GM10248 (cell line): ENCODE results near the gene EPS8L1.
A peak's percentile ranks its signal among the peaks of the same experiment; 100 is the strongest.

Experiments used
- CTCF ChIA-PET: fragments of 300-600 bp; sonication (Branson Sonifier 250); formaldehyde crosslinking; extraction: SDS; loops from one replicate; lab custom pipeline; 2021; ENCODE audit warnings: antibody characterized with exemption; lab: Yijun Ruan, JAX
- POLR2A ChIA-PET: fragments of 350-650 bp; sonication (Branson Sonifier 250); formaldehyde crosslinking; extraction: SDS; loops from one replicate; lab custom pipeline; 2020; ENCODE audit warnings: antibody characterized with exemption; lab: Yijun Ruan, JAX
- DNase-seq: peaks from one replicate; pipeline ENCODE4 v3.0.0; 2012; ENCODE audit errors: extremely low spot score
- TF ChIP-seq, protein P1 (sequence below): IDR thresholded peaks from 2 replicates; pipeline ENCODE4 v1.5.1; 2012; ENCODE audit warnings: mild to moderate bottlenecking, low read depth; ENCODE audit errors: extremely low read depth, missing control alignments, control extremely low read depth

Gene EPS8L1

DNA sequence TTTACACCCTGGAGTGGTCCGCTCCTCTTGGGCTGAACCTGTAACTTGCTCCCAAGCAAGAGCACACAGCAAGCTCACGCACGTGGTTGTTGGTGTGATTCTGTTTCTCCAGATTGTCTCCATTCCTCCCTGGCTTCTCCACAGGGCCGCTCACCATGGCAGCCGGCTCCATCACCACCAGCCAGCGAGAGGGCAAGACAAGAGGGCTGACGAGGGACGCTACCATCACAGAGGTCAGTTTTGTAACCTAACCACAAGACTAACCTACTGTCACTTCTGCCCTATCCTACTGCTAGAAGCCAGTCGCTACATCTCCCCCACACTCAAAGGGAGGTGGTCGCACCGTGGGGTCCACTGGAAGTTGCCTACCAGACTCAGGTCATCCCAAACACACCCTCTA lies 33.0 kb upstream of the EPS8L1 start:
- TF ChIP-seq, protein P1, sequence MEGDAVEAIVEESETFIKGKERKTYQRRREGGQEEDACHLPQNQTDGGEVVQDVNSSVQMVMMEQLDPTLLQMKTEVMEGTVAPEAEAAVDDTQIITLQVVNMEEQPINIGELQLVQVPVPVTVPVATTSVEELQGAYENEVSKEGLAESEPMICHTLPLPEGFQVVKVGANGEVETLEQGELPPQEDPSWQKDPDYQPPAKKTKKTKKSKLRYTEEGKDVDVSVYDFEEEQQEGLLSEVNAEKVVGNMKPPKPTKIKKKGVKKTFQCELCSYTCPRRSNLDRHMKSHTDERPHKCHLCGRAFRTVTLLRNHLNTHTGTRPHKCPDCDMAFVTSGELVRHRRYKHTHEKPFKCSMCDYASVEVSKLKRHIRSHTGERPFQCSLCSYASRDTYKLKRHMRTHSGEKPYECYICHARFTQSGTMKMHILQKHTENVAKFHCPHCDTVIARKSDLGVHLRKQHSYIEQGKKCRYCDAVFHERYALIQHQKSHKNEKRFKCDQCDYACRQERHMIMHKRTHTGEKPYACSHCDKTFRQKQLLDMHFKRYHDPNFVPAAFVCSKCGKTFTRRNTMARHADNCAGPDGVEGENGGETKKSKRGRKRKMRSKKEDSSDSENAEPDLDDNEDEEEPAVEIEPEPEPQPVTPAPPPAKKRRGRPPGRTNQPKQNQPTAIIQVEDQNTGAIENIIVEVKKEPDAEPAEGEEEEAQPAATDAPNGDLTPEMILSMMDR: no peak
- ChIA-PET CTCF (no interaction called here), POLR2A (no interaction called here)
- DNase-seq: no peak

DNA sequence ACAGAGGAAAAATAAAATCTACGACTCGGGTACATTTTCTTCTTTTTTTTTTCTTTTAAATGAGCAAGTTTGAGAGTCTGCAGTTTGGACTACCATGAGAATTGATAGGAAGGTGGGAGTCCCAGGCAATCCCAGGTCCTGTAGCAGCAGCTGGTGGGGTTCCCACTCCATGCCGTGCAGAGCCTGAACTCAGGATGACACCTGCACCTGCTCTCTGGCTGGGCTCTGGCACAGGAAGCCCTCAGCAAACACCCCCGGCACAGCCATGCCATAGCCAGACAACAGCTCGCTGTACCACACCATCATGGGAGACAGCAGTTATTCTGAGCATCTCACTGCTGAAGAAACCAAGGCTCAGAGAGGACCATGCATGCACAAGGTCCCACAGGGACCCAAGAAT lies 31.4 kb upstream of the EPS8L1 start:
- CTCF ChIA-PET: no interaction called here
- TF ChIP-seq, protein P1: no peak
- DNase-seq: no peak
- POLR2A ChIA-PET: no interaction called here

DNA sequence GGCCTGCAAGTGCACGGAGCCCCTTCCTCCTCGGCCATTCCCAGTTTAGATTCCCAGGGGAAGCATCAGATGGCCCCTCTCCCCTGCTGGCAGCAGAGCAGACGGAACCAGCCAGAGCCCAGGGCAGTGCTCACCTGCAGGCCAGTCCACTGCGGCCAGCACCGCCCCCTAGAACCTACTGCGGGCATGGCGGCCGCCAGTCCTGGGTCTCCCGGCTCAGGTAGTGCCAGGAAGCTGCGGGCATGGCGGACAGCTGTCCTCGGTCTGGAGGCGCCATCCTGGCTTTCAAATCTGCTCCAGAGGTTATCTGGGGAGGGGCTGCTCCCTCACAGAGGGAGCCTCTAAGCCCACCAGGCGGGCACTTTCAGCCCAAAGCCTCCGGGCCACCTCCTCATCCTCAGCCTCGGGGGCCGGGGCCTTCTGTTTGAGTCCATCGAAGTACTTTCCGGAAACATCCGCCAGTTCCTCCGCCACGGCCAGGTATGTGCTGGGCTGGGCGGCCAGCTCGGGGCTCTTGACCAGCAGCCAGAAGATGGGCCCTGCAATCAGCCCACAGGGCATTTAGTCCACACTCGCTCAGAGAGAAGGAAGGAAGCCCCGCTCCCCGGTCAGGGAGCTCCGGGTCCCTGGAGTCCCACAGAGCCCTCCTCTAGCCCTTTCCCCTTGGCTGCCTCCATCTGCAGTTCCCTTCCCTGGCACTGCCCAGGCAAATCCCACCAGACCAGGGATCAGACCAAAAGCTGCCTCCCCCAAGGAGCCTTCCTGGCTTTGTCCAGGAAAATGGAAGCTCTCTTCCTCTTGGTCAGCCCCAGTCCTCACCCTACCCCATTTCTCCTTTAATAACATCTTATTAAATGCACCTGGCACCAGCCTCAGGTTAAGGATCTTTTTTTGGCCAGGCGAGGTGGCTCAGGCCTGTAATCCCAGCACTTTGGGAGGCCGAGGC lies 30.6 kb upstream of the EPS8L1 start:
- POLR2A ChIA-PET: no interaction called here
- peak; percentile 6 for DNase-seq
- TF ChIP-seq, protein P1: no peak
- CTCF ChIA-PET: no interaction called here

- CTCF ChIA-PET: interaction anchor here (0.8 kb wide), 1 partner anchor 19 kb away, joined by 3 read pairs; no protein-coding TSS in a partner anchor
- no peak for DNase-seq
- TF ChIP-seq, protein P1: no peak
- POLR2A ChIA-PET: no interaction called here
These were observed 28.6 kb upstream of the EPS8L1 start for GRCh38 chr19:55046975-55047622.

- ChIA-PET POLR2A (no interaction called here), CTCF (no interaction called here)
- no peak for DNase-seq
- TF ChIP-seq, protein P1: no peak
These were observed 27.7 kb upstream of the EPS8L1 start for GRCh38 chr19:55047951-55048350.

DNA sequence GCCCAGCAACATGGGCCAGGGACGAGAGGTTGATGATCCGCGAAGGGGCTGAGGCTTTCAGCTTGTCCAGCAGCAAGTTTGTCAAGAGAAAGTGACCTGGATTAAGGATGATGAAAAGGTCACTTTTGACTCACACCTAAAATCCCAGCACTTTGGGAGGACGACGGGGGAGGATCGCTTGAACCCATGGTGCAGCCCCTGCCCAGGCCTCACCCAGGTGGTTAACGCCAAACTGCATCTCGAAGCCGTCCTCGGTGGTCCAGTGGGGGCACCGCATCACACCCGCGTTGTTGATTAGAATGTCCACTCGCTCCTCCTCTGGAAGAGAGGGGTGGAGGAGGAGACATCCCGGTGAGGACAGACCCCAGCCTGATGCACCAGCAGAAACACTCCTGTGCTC lies 27.2 kb upstream of the EPS8L1 start:
- TF ChIP-seq, protein P1: no peak
- no peak for DNase-seq
- POLR2A ChIA-PET: no interaction called here
- CTCF ChIA-PET: no interaction called here
